HG03135 (cell line): ENCODE data around the gene LDAH.

Source experiments
- ATAC-seq: cut with Tn5 transposase; IDR thresholded peaks from one replicate; pipeline ENCODE4 v1.9.1; 2021; ENCODE audit warnings: mild to moderate bottlenecking, moderate library complexity; ENCODE audit not compliant: unreplicated experiment

LDAH gene

DNA sequence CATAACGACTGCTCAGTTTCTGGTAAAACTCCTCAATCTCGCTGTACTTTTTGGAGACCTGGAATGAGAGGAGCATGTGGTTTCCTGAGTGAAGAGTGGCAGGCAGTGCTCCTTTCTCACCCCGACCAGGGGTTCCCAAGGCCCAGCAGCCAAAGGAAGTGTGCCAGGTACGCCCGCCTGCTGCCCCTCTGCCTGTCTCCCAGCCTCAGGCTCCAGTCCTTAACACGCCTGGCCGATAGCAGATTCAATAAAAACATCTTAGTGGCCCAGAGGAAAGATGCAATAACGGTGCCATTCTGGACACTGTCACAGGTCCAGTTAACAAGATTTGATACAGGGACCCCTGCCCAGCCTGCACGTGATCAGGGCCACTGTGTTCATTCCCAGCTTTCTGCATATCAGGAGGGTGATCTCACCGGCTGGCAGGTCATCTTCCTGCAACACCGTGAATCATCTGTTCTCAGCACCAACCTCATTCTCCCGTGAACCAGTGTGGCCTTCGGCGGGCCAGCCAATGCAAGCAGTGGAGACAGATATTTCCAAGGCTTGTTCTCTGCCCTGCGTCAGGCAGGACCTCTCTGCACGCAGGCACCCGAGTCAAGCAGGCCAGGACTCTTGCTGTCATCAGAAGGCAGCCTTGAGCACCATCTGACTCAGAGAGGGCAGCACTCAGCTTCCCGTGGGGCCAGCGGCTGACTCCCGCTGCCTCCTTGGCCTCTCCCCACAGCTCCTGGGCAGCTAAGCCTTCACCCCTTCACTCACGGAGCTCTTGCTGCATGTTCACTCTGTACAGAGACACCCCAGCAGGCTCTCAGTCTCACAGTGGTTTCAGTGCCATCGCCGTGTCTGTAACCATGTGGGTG lies 181.5 kb downstream of the LDAH start:
- ATAC-seq, result no peak

DNA sequence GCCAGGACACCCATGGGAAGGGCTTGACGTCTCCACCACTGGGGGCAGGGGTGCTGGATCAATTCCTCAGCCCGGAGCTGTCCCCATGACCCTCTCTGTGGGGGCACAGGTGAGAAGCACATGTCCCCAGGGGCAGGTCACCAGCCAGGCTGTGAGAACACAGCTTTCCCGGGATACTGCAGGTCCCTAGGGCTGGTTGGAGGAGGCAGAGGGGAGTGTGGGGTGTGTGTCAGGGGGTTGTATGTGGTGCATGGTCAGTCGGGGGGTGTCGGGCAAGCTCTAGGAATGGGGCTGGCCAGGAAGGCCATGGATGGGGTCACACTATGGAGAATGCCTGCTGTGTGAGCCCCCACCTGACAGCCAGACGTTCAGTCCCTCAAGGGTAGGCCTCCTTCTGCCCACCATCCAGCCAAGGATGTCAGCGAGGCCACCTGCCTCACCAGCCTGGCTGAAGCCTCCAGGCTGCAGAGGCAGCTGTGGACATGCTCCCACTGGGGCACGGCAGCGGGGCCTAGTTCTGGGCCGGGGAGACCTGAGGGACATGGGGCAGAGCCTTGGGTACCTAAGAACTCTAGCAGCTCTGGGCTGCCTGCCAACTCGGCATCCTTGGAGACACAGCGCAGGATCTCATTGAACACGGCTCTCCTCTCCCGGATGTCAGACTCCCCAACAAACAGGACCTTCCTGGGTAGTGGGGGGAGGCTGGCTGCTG lies 182.3 kb downstream of the LDAH start:
- no peak for ATAC-seq

- no peak for ATAC-seq
Measured at GRCh38 chr2:20638646-20639430, 184.1 kb downstream of the LDAH start.

GRCh38 chr2:20638014-20638413 lies 184.9 kb downstream of the LDAH start:
- ATAC-seq, result no peak

DNA sequence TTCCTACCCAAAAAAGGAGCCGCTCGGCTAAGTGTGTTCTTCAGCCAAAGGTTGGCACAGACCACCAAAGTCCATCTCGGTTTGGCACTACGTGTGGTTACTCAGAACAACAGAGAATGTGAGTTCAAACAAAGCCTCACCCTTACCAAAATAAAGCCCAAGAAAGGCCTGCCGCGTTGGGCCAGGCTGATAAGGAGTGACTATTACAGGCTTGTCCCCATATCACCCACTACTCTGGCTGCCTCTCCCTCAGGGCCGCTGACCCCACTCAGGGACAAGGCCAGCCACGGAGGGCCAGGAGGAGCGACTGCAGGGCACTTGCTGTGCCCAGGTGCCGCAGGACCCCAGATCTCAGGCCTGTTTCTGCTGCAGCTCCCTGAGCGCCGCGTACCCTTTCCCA lies 185.8 kb downstream of the LDAH start:
- no peak for ATAC-seq

- ATAC-seq, result peak; percentile 87
Measured at GRCh38 chr2:20635675-20636584, 187.0 kb downstream of the LDAH start.

DNA sequence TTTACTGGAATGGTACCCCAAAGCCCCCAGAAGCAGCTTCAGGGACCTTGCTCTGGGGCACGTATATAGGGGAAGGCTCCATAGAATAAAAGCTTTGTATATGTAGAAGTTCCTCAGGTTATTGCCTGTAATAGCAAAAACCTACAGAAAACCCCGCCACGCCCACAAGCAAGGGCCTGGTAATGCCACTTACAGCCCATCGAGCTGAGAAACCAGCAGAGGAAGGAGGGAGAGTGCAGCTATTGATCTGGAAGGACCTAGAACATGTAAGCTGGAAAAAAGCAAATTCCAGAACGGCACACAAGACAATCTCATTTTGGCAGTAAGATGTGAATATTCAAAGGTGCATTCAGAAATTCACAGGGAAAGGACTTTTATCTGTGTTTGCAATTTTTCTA lies 187.8 kb downstream of the LDAH start:
- ATAC-seq, result no peak

GRCh38 chr2:20634507-20635112 lies 188.3 kb downstream of the LDAH start:
- ATAC-seq, result no peak
